Stomach (tissue), 9 donors: ENCODE results near the gene TRAPPC3. TPM values are rescaled to one million over a fixed set of nuclear protein-coding genes. Genes with fewer than 3 reads are reported as not detected.
"Not testable (repeated sequence)": the region's sequence is repeated elsewhere in the genome, so short reads cannot be mapped to it uniquely, and the experiment has no call there.

ENCODE experiments used
- DNase-seq, 2 donors: peaks; one replicate each; pipeline versions ENCODE4 v3.0.0 to v3.0.0-alpha.2; 2013 to 2019
- H3K27ac ChIP-seq, 5 donors: fragments of 200-600 bp in 4 of 5; sonication (generic) in 4 of 5; one replicate each; pipeline ENCODE4 v1.5.1; 2013 to 2019; ENCODE audit warnings: mild to moderate bottlenecking in 1 of 5, moderate library complexity in 1 of 5
- H3K27me3 ChIP-seq, 3 donors: fragments of 200-600 bp; sonication (generic); one replicate each; pipeline ENCODE4 v1.5.1; 2017 to 2019; ENCODE audit warnings: mixed run types in 1 of 3
- H3K36me3 ChIP-seq, 4 donors: fragments of 200-600 bp; sonication (generic); 1 replicate in 3 of 4; 2 replicates in 1 of 4; pipeline ENCODE4 v1.5.1; 2016 to 2019
- H3K4me1 ChIP-seq, 4 donors: fragments of 200-600 bp; sonication (generic); one replicate each; pipeline ENCODE4 v1.5.1; 2016 to 2019
- H3K4me3 ChIP-seq, 4 donors: fragments of 200-600 bp; sonication (generic) in 3 of 4; one replicate each; pipeline ENCODE4 v1.5.1; 2016 to 2019; ENCODE audit warnings: mild to moderate bottlenecking in 1 of 4
- H3K9me3 ChIP-seq, 4 donors: fragments of 200-600 bp; sonication (generic); one replicate each; pipeline ENCODE4 v1.5.1; 2016 to 2019
- EP300 ChIP-seq: sonication (generic); formaldehyde crosslinking; IDR thresholded peaks from one replicate; pipeline ENCODE4 v1.6.1; 2017; ENCODE audit warnings: antibody characterized with exemption
- POLR2A ChIP-seq, 4 donors: fragments of 450-650 bp; IDR thresholded peaks; one replicate each; pipeline ENCODE4 v1.6.1; 2016; ENCODE audit warnings: antibody characterized with exemption in 4 of 4, control low read depth in 2 of 4, mild to moderate bottlenecking in 1 of 4, moderate library complexity in 1 of 4
- POLR2AphosphoS5 ChIP-seq, 3 donors: sonication (generic); formaldehyde crosslinking; IDR thresholded peaks; one replicate each; pipeline ENCODE4 v1.6.1; 2016; ENCODE audit warnings: antibody characterized with exemption in 3 of 3
- WGBS, 5 donors: extraction: QIAGEN DNeasy Blood & Tissue Kit in 3 of 5; methylation state at CpG; one replicate each; pipeline versions ENCODE4 v1.1.5 to v1.1.7; 2013 to 2018; 5-methylcytosine and 5-hydroxymethylcytosine counted together
- intact Hi-C: fragments of 100-400 bp; cut with DNase I; formaldehyde crosslinking; loops from one replicate; pipeline ENCODE4 v1.15.1; 2023; ENCODE audit warnings: low total_unique reads
- polyA plus RNA-seq, 3 donors: library from polyadenylated mRNA; stranded (reverse); fragments of 200-250 nt; gene quantifications; one replicate each; pipeline ENCODE4 v1.2.3, GENCODE V29; 2013
- total RNA-seq, 5 donors: library from RNA; depleted of rRNA; stranded (reverse); fragments of >200 nt; gene quantifications; one replicate each; pipeline versions ENCODE4 v1.1.0 to v1.2.3, GENCODE V29; 2014 to 2016
- TF ChIP-seq, protein P1 (sequence below), 7 experiments: fragments of 450-650 bp in 4 of 7; fragments of 200-600 bp in 3 of 7; sonication (generic) in 3 of 7; IDR thresholded peaks; one replicate each; pipeline ENCODE4 v1.5.1; 2016 to 2019; ENCODE audit warnings: antibody characterized with exemption in 7 of 7, control low read depth in 2 of 7, mild to moderate bottlenecking in 1 of 7
- donor health status: healthy with polysubstance abuse.
- donor health status: Bipolar disorder and iron deficiency.
- donor health status: healthy.

TRAPPC3 gene
- total and polyA plus RNA-seq, 8 donors: 8.9 to 64.0 (median 60.9) TPM

DNA sequence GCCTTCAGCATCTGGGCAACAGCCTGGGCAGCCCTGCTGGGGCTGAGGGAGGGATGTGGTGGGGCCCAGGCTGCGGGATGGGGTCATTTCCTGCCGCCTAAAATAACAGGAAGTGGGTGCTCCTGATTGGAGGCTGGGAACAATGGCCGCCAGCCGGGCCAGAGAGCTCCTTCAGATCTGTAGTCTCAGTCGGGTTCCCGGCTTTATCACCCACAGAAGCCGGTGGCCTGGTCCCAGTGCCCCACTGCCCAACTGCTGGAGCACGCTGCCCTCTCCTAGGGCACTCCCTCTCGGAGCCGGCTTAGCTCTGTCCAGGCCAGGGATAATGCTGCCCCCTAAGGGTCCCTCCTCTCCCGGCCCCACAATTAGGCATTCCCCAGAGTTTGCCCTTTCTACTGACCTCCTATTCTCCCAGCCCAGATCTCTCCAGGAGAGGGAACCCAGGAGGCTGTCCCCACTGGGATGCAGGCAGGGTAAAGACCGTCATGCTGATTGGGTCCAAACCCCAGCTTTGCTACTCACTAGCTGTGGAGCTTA is 11.7 kb upstream of the TRAPPC3 start:
- peak; percentile 60 to 86 for DNase-seq
- Histone ChIP-seq H3K9me3 (no peaks in the 10 kb centered on the region), H3K36me3 (peaks cover 0 to 8% (median 0%) of the 10 kb centered on the region in 4 donors), H3K4me1 (peaks cover 58 to 90% (median 72%) of the 10 kb centered on the region in 4 donors), H3K4me3 (peak overlapping the region; percentile 35 to 45 (median 40)), H3K27me3 (no peaks in the 10 kb centered on the region), H3K27ac (peak overlapping the region; percentile 85 to 100 (median 89))
- TF ChIP-seq EP300 (no peak), POLR2AphosphoS5 (IDR thresholded peaks at IDR 0.05) (peak in 2 of 3 donors; percentile 11 to 31), POLR2A (IDR thresholded peaks at IDR 0.05) (no peak)
- TF ChIP-seq, protein P1, sequence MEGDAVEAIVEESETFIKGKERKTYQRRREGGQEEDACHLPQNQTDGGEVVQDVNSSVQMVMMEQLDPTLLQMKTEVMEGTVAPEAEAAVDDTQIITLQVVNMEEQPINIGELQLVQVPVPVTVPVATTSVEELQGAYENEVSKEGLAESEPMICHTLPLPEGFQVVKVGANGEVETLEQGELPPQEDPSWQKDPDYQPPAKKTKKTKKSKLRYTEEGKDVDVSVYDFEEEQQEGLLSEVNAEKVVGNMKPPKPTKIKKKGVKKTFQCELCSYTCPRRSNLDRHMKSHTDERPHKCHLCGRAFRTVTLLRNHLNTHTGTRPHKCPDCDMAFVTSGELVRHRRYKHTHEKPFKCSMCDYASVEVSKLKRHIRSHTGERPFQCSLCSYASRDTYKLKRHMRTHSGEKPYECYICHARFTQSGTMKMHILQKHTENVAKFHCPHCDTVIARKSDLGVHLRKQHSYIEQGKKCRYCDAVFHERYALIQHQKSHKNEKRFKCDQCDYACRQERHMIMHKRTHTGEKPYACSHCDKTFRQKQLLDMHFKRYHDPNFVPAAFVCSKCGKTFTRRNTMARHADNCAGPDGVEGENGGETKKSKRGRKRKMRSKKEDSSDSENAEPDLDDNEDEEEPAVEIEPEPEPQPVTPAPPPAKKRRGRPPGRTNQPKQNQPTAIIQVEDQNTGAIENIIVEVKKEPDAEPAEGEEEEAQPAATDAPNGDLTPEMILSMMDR (IDR thresholded peaks at IDR 0.05): peak in 1 of 7 experiments; percentile 24
- intact Hi-C loops: no loop called here
- 3 to 20% (median 11%) methylated on average over 8 to 12 of the region's 12 CpGs for WGBS, 5 donors

DNA sequence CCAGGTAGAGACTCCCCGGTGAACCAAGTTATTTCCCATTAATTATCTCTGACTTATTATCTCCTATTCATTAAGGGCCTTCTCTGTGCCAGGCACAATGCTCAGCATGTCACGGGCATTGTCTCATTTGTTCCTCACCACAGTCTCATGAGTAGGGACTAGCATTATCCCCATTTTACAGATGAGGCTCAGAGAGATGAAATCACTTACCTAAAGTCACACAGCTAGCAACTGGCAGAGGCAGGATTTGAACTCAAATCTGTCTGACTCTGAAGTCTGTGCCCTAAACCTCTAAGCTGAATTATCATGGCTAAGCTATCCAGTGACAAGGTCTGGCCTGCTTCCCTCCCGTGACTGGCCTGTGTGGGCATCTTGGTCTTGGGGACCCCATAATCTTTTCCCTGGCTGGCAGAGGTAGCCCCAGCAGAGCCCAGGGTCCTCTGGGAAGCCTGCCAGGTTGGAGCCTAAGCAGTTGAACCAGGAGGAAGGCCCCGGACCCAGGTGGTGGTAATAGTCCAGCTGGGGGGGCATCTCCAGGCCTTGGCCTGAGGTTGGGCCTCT is 11.2 kb upstream of the TRAPPC3 start:
- H3K36me3 ChIP-seq: peaks cover 0 to 8% (median 0%) of the 10 kb centered on the region in 4 donors
- WGBS, 5 donors: 58 to 86% (median 70%) methylated on average over 2 to 4 of the region's 4 CpGs
- H3K4me1 ChIP-seq: peaks cover 58 to 84% (median 69%) of the 10 kb centered on the region in 4 donors
- peak overlapping the region; percentile 85 to 100 (median 89) for H3K27ac ChIP-seq
- intact Hi-C loops: no loop called here
- peak overlapping the region; percentile 35 to 45 (median 40) for H3K4me3 ChIP-seq
- H3K9me3 ChIP-seq: no peaks in the 10 kb centered on the region
- H3K27me3 ChIP-seq: no peaks in the 10 kb centered on the region
- no peak for DNase-seq
- TF ChIP-seq, protein P1 (IDR thresholded peaks at IDR 0.05): no peak
- TF ChIP-seq EP300: no peak
- no peak for TF ChIP-seq POLR2A (IDR thresholded peaks at IDR 0.05)
- TF ChIP-seq POLR2AphosphoS5 (IDR thresholded peaks at IDR 0.05): no peak

DNA sequence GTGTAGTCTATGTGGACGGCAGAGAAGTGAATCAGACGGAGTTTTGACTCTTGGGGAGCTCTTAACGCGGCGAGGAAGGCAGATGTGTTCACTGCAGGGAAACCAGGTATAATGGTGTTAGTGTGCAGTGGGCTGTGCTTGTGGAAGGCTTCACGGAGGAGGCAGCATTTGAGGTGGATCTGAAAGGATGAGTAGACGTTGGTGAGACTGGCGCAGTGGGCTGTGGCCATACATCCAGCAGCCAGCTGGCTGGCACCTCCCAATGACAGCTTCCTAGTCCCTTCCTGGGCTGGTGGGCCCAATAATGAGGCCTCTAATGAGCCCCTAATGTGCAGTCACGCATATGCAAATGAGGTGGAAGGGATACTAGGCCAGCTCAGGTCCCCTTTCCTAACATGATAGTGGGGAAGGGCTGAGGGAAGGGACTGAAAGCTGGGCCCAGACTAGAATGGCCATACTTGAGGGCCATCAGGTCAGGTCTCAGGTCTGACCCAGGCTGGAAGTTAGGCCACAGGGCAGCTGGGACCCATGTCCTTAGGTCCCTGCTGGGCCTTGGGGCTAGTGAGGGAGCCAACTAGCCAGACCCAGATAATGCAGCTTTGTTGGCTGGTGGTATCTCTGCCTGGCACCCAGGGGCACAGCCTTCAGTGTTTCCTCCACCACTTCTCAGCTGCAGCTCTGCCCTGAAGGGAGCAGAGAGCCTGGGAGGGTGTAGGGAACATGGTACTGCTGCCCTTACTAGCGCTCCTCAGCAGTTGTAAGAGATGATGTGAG is 10.5 kb upstream of the TRAPPC3 start:
- WGBS, 5 donors: 81 to 93% (median 90%) methylated on average over 9 to 10 of the region's 10 CpGs
- H3K36me3 ChIP-seq: peaks cover 0 to 8% (median 0%) of the 10 kb centered on the region in 4 donors
- H3K4me1 ChIP-seq: peaks cover 64 to 84% (median 76%) of the 10 kb centered on the region in 4 donors
- H3K27ac ChIP-seq: peak overlapping the region in 4 of 5 donors; percentile 87 to 100 (median 94)
- no peaks in the 10 kb centered on the region for H3K27me3 ChIP-seq
- H3K4me3 ChIP-seq: peak overlapping the region in 1 of 4 donors; percentile 41
- intact Hi-C loops: no loop called here
- no peaks in the 10 kb centered on the region for H3K9me3 ChIP-seq
- no peak for DNase-seq
- TF ChIP-seq, protein P1 (IDR thresholded peaks at IDR 0.05): no peak
- no peak for TF ChIP-seq POLR2A (IDR thresholded peaks at IDR 0.05)
- no peak for TF ChIP-seq POLR2AphosphoS5 (IDR thresholded peaks at IDR 0.05)
- no peak for TF ChIP-seq EP300

DNA sequence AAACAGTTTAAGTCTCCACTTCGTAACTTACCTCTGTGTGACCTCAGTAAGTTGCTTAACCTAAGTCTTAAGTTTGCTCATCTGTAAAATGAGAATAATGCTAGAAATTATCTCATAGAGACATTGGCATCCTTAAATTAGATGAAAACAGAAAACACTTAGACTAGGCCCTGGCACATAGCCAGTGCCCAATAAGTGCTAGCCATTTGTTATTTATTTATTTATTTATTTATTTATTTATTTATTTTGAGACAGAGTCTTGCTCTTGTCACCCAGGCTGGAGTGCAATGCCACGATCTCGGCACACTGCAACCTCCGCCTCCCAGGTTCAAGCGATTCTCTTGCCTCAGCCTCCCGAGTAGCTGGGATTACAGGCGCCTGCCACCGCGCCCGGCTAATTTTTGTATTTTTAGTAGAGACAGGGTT is 9.6 kb upstream of the TRAPPC3 start:
- WGBS, 5 donors: 85 to 95% (median 92%) methylated on average over 10 of the region's 10 CpGs

More for the DNA sequence above, 9.6 kb upstream of the TRAPPC3 start:
- H3K27me3 ChIP-seq, H3K36me3 ChIP-seq, H3K9me3 ChIP-seq, intact Hi-C loops, DNase-seq: not testable (repeated sequence)
- Histone ChIP-seq H3K4me3 (peak overlapping the region in 2 of 4 donors; percentile 97 to 99), H3K27ac (peak overlapping the region in 4 of 5 donors; percentile 87 to 100 (median 98)), H3K4me1 (peaks cover 66 to 78% (median 73%) of the 10 kb centered on the region in 4 donors)
